SKM-1 treated with dmso at 0.1 percent for 144 hours (cell line): ENCODE measurements around the gene KPNB1.

Experiments
- DNase-seq: peaks from one replicate; lab custom pipeline; 2025; ENCODE audit not compliant: unreplicated experiment; lab: John Stamatoyannopoulos, UW

Gene KPNB1

GRCh38 chr17:47696717-47697642 lies 47.3 kb downstream of the KPNB1 start:
- DNase-seq: no peak

DNA sequence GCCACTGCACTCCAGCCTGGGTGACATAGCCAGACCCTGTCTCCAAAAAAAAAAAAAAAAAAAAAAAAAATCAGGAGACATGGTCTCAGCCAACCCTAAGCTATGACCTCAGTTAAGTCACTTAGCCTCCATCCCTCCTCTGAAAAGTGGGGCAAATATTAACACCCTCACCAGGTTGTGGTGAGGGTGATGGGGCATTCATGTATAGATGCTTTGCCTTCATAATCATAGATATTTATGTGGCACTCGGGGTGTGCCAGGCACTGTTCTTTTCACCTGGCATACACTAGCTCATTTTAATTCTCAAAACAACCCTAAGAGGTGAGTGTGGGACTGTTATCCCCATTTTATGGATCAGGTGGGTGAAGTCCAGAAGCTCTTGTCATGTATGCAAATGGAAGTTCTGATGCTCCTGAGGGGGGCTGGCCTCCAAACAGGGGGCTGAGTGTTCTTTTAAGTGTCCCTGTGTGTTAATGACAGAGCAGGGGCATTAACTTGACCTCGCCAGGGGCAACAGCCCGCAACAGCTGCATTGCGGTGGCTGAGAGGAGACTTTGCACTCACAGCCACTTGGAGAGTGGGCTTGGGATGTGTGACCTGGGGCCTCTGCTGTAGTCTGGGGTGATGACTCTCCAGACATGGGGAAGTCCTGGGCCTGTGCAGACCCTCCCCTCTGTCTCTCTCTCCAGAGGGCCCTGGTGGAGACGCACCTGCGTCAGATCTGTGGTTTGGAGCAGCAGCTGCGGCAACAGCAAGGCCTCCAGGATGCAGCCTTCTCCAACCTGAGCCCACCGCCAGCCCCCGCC lies 48.4 kb downstream of the KPNB1 start:
- no peak for DNase-seq

- DNase-seq: peak; percentile 22
Measured at GRCh38 chr17:47698749-47699535, 49.2 kb downstream of the KPNB1 start.

- DNase-seq: no peak
Measured at GRCh38 chr17:47699536-47699840, 49.8 kb downstream of the KPNB1 start.

DNA sequence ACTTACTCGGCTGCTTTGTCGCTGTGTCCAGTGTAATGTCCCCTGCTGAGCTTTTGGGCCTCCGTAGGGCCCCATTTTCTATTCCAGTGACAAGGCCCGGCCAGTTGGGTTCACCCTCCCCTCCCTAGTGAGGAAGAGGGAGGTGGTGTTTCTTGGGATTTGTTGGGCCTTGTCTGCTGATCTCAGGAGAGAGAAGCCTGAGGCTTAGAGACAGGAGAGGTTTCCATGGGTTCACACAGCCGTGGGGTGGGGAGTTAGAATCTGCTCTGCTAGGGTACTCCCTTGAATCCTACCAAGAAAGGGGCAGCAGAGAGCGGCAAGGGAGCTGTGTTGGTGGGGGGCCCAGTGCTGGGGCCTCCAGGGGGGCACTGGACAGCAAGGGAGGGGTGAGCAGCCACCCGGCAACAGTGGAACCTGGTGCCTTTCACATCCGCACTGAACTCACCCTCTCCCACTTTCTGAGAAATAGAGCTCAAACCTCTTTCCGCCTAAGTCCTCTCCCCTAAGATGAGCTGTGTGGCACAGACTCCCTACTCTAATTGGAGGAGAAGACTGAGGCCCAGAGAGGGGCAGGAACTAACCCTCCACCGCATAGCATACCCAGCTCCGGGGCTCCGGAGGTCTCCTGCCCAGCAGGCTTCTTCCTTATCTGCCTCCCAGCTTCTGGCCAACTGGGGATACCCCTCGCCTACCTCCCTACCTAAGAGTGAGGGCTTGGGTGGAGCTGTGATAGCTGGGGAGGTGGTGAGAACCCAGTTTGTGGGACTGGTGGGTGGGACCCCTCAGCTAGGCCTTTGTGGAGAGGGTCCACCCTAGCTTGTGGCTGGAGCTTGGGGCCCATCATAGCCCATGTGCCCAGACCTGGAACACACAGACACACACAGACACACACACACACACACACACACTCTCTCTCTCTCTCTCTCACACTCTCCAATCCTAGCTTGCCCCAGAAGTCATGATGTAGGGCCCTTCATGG lies 51.0 kb downstream of the KPNB1 start:
- no peak for DNase-seq

DNA sequence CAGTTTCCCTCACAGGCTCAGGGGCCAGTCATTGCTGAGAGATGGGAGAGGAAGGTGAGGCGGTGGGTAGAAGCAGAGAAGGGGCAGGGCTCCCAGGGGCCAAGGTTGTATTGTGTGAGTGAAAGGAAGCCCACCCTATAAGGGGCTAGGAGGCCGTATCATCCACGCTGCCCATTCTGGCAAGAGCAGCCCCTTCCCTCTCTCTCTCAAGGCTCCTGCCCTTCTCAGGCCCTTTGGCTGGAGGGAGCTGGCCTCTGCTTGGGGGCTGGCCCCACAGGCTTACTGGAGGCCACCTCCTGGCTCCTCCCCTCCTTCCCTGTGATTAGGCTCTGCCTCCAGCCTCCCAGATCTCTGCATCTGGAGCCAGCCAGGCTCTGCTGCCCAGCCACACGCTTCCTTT lies 51.9 kb downstream of the KPNB1 start:
- no peak for DNase-seq

- DNase-seq: no peak
Measured at GRCh38 chr17:47702391-47702995, 52.8 kb downstream of the KPNB1 start.

- DNase-seq: no peak
Measured at GRCh38 chr17:47703191-47703591, 53.5 kb downstream of the KPNB1 start.

GRCh38 chr17:47703671-47704070 lies 54.0 kb downstream of the KPNB1 start:
- no peak for DNase-seq

DNA sequence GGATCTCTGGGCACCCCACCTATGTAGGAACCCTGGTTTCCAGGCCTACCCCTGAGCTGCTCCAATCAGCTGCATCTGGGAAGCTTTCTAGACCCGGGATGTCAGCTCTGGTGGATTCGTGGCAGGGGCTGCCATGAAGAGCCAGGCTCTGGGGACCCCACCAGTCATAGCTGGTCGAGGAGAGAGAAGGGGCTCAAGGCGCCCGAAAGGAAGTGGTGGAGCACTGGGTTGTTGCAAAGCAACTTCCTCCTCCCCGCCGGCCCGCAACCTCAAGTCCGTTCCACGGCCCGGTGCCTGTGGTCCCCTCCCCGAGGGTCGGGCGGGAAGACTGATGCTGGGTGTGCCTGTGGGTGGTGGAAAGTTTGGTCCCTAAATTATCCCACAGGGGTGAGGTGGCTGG lies 54.4 kb downstream of the KPNB1 start:
- peak; percentile 39 for DNase-seq

GRCh38 chr17:47704736-47705135 lies 55.0 kb downstream of the KPNB1 start:
- no peak for DNase-seq

DNA sequence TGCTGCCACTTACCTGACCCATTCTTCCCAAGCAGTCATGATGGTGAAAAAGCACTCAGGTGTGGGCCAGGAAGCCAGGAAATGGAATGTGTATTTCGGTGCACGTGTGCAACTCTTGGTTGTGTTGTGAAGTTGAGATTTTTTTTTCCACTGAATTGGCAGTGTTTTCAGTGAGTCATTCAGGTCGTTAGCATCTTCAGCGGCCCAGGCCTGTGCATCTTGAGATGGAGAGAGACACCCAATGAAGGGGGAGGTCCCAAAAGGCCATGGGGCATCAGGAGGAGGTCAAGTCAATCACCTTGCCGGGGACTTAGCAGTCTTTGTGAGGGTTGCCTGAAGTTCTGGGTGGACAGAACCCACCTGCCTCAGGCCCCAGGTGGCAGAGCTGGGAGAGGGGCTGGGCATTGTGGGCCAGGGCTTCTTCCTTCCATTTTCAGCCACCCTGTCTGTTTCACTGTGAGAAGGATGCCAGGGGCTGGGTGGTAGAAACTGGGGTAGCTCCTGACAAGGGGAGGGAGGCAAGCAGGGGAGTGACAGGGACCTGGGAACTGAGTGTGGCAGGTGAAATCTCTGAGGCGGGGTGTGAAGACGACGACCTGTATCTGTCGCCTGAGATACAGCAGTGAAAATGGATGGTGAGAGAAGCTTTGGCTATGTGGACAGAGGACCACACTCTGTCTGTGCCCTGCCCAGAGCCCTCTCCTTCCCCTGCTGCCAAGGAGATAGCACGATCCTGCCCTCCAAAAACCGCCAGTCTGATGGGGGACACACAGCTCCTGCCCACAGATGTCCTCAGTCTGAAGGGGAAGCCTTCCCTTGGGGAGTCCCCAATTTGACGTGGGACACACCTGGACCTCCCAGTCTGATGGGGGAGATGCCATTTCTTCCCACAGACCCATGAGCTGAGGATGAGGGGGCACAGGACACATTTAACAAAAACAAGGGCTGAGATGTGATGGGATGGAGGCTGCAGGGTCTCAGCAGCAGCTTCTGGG lies 56.1 kb downstream of the KPNB1 start:
- DNase-seq: no peak

- no peak for DNase-seq
Measured at GRCh38 chr17:47707056-47707804, 57.5 kb downstream of the KPNB1 start.

GRCh38 chr17:47707884-47708283 lies 58.2 kb downstream of the KPNB1 start:
- no peak for DNase-seq

GRCh38 chr17:47708312-47708863 lies 58.7 kb downstream of the KPNB1 start:
- no peak for DNase-seq

GRCh38 chr17:47708864-47709541 lies 59.3 kb downstream of the KPNB1 start:
- no peak for DNase-seq

DNA sequence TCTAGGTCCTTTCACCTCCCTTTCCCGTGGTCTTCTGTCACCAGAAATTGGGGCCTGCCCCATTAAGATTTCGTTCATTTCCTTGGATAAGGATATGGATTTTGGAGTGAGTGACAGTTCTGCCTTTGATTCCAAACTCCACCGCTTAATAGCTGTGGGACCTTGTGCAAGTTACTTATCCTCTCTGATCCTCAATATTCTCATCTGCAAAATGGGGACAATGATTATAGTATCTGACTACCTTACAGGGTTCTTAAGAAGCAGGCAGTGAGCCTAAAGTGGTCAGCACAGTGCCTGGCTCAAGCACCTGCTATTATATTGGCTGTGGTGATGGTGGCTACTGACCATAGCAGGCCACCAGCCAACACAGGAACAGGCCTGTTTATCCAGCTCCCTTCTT lies 59.9 kb downstream of the KPNB1 start:
- DNase-seq: no peak
